Activated CD4-positive, alpha-beta T cell treated with anti-CD3 and anti-CD28 coated beads for 4 hours (primary cell): ENCODE results near the gene NKAIN2.

Experiments
- DNase-seq, 2 donors: peaks; one replicate each; pipeline ENCODE4 v3.0.0-alpha.2; 2020

Gene NKAIN2

DNA sequence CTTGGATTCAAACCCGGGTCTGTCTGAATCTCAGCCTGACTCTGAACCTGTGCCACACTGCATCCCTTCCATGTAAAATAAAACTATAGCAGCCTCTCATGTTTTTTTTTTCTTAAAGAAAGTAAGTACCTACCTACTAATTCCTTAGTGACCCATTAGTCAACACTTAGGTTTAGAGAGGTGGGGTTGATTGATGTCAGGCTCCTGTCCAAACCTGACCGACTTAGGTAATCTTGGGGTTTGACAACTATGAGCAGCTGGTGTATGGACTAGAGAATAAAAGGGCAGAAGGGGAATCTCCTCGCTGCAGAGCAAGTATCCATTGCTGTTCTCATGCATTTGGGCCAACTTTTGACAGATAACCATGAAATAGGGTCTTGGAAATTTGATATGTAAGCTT, 6.5 kb downstream of the NKAIN2 start:
- DNase-seq = no peak

- DNase-seq = no peak
Observed at GRCh38 chr6:123810948-123811347, 7.3 kb downstream of the NKAIN2 start.

DNA sequence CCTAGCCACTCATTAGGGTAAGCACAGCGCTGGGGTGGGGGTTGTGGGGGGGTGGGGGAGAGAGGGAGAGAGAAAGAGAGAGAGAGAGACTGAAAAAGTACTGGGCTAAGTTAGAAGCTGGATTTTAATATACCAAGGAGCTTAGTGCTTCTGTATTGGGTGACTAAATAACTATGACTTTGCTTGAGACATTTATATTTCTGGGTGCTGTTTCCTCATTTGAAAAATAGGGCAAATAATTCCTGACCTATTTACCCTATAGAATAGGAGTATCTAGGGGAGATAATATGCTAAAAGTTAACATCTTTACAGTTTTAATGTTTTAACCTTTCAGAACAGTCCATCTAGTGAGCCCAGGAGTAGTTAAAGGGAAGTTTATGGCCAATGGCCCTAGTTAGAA, 7.7 kb downstream of the NKAIN2 start:
- DNase-seq = no peak

DNA sequence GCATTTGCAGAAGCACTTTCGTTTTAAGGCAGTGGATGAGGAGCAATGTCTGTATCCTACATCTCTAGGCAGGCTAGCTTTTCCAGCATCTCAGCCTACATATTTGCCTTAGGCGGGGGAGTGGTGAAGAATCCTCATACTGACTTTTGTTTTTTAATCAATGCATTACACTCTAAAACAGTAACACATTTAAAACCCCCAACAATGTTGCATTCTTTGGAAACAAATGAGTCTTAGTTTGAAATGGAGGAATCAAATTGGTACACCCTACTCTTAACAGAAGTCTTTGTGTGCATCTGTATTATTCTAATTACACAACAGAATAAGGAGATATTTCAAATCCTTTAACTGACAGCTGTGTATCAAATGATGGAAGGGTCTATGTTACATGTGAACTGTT, 9.0 kb downstream of the NKAIN2 start:
- DNase-seq = no peak

DNA sequence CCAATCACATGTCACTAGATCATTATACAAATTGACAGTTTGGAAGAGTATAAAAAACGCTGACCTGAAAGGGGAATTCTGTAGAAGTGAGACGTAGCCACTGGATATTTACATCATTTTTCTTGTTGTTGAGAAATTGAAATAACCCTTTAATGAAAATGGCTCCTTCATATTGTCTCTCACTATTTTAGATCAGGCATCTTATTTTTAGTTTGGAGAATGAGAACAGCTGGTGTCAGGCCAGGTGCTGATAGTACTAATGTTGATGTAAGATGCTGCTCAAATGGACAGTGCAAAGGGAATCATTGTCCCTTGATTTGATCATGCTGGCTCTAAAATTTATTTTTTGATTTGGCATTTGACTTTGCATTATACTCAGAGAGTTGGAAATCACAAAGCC, 17.4 kb downstream of the NKAIN2 start:
- DNase-seq = no peak

DNA sequence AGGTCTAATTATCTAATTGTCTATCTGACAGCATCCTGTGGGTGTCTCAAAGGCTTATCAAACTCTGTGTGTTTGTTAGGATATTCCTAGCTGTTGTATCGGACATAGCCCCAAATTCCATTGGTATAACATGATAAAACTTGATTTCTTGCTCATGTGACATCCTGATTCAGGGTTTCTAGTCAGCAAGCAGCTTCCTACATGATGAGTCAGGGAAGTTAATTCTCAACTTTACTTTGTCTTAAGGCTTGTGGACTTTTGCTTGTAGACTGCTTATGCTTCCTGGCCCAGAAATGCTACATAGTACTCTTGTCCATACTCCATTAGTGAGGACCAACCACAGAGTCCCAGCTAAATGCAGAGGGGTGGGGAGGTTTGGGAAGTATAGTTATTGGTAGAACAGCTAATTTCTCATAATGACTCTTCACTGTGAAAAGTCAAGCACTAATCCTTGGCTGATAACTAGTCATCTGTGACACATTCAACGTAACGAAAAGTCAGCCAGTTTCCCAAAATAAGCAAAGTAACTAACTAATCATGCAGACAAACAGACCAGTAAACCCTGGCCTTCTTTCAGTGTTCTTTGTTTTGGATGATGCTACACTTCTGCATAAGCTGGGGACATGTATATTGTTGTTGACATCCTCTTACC, 25.8 kb downstream of the NKAIN2 start:
- DNase-seq = no peak

- DNase-seq = no peak
Observed at GRCh38 chr6:123830120-123830519, 26.5 kb downstream of the NKAIN2 start.

DNA sequence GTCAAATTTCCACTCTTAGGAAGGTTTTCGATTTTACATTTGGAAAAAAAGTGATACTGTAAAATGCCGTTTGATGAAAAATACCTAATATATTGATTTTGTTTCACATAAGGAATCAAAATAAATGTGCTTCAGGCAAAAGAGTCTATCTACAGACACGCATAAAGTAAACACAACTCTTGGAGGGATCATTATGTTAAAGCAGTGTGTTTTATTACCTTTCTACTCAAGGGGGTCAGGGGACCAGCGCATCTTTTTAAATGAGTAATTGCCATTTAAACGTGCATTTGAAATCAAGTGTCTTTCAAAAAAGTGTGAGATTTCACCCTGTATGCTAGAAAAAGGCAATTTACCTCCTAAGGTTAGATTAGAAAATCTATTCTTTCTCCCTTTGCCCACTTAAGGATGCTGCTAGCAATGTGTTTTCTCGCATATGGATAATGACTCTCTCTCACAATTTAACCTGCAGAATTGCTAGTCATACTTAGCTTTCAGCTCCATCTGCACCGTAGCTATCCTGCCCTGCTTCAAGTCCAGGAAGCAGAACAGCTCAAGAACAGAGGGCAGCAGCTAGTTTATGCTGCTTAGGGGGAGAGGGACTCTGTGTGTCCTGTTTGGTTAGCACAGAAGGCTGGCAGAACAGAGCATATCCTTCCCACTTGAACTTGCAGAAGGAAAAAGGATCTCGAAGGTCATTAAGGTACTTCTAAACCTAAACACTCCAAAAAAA, 35.0 kb downstream of the NKAIN2 start:
- no peak for DNase-seq

- DNase-seq = no peak
Observed at GRCh38 chr6:123841067-123841896, 37.6 kb downstream of the NKAIN2 start.

DNA sequence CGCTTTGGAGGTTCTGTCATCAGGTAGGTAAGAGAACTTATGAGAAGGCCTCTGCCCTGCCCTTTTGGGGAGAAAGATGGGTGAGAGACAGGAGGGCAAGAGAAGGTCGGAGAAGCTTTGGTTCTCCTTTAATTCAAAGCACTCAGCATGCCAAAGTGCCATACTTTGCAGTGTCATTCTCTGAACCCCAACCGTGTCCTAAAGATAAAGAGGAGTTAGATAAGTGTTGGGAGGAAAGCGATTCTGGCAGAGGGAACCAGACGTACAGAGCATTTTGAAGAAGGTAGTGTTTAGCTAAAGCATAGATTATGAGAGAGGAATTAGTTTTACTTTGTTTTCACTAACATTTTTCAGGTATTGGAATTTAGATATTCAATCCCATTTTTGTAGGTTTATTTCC, 40.3 kb downstream of the NKAIN2 start:
- DNase-seq = no peak

GRCh38 chr6:123848347-123848746, 44.7 kb downstream of the NKAIN2 start:
- no peak for DNase-seq

GRCh38 chr6:123849406-123849805, 45.7 kb downstream of the NKAIN2 start:
- no peak for DNase-seq

- no peak for DNase-seq
Observed at GRCh38 chr6:123850555-123850954, 46.9 kb downstream of the NKAIN2 start.

- no peak for DNase-seq
Observed at GRCh38 chr6:123854201-123854600, 50.5 kb downstream of the NKAIN2 start.

- DNase-seq = no peak
Observed at GRCh38 chr6:123855506-123855905, 51.8 kb downstream of the NKAIN2 start.

DNA sequence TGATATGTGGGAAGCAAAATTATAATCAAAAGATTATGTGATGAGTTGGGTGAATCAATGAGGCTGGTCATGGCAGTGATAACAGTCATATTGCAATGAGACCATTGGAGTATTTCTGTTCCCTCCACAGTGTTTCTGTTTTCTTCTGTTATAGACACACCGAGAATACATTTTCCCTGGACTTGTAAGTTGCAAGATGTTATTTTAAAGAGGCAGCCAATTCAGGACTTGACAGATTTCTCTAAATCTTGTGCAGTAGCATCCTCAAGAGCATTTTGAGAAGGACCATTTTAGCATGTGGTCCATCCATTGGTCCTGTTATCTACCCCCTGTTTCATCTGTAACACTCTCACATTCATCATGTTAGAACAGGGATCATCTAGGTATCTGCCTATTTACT, 55.6 kb downstream of the NKAIN2 start:
- no peak for DNase-seq

DNA sequence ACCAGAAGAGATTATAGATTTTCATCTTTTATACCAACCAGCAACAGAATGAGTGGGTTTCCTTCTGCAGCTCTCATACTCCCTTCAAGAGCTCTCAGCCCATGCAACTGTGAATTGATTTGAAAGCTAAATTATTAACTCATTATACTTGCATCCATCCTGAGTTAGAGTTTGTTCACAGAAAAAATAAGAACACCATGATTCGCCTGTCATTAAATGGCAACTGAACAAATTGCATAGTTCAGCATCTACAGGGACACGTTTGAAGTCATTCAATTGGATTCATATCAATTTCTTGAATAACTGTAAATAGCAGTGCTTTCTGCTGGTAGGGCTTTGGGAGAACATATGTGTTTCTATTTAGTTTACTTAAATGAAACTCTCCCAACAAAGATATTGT, 65.7 kb downstream of the NKAIN2 start:
- DNase-seq = no peak

GRCh38 chr6:123873974-123874373, 70.3 kb downstream of the NKAIN2 start:
- DNase-seq = no peak

DNA sequence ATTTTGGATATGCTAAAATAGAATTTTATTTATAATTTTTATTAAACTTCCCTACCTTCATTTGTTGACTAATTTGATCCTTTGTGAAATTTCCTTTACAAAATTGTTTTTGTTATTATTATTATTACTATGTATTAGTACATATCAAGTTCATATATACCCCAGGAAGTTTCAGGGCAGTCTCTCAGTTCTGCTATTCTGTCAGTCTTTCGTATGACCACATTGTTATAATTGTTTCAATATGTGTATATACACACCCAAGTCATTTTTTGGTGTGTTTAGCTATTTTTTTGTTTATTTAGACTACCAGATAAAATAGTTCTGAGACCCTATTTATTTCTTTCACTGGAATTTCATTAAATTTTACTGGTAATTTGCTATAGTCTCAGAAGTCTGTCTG, 72.1 kb downstream of the NKAIN2 start:
- no peak for DNase-seq

DNA sequence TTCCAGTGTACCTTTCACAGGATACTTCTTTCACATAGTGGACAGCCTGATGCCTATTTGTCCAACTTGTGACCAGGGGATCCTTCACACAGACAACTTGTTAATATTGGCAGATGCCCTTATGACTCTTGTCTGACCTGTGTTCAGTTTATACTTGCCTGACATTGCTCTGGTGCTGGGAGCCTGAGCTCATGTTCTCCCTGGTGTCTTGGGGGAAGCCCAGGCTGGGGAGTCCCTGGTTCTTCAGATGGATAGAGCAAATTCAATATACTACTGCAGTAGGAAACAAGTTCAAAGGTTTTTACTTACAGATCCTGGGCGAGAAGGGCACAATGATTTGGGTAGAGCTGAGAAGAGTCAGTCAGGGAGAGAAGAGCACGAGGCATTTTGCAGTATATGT, 76.1 kb downstream of the NKAIN2 start:
- DNase-seq = no peak

- no peak for DNase-seq
Observed at GRCh38 chr6:123888771-123889513, 85.3 kb downstream of the NKAIN2 start.

DNA sequence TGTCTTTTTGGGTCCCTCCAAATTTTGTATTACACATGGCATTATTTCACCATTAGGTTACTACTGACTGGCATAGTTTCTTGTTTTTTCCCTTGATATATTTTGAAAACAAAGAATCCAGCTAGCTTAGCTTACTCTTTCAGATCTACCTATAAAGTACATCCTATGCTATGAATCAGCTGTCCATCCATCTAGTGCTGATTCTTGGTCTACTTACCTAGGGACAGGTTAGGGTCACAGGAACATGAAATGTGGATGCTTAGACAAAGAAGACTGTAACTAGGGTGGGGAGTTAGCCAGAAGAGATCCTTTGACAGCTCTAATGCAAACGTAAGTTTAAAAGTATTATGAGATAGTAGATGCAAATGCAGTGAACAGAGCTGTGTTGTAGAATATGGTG, 91.7 kb downstream of the NKAIN2 start:
- DNase-seq = no peak

GRCh38 chr6:123895806-123896205, 92.1 kb downstream of the NKAIN2 start:
- DNase-seq = no peak
